ENCODE data around the gene CAD.

The CAD gene

DNA sequence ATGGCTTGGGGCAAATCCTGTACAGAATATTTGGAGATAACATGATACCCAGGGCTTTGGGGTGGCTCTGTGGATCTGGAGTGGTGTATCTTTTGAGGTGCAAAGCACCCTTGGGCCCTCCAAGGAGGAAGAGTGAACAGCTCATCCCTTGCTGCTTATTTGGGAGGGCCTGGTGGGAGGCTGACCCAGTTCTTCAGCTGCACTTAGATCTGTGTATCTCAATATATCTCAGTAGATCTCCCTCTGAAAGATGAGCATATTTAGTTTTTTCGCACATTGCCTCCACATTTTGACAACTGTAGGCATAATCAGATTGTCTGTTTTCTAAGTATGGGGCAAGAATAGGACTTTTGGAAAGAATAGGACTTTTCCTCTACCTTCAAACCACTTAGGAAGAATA, 67.8 kb downstream of the CAD start:
- no peak for DNase-seq (ENCODE audit: low read depth)
- no peak overlapping the region for H3K4me3 ChIP-seq (ENCODE audit: control insufficient read depth, low read depth, low read length)
- TF ChIP-seq, protein P1, sequence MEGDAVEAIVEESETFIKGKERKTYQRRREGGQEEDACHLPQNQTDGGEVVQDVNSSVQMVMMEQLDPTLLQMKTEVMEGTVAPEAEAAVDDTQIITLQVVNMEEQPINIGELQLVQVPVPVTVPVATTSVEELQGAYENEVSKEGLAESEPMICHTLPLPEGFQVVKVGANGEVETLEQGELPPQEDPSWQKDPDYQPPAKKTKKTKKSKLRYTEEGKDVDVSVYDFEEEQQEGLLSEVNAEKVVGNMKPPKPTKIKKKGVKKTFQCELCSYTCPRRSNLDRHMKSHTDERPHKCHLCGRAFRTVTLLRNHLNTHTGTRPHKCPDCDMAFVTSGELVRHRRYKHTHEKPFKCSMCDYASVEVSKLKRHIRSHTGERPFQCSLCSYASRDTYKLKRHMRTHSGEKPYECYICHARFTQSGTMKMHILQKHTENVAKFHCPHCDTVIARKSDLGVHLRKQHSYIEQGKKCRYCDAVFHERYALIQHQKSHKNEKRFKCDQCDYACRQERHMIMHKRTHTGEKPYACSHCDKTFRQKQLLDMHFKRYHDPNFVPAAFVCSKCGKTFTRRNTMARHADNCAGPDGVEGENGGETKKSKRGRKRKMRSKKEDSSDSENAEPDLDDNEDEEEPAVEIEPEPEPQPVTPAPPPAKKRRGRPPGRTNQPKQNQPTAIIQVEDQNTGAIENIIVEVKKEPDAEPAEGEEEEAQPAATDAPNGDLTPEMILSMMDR (IDR thresholded peaks at IDR 0.05; ENCODE audit: control insufficient read depth, insufficient read depth, low read depth, low read length, missing control alignments): no peak

DNA sequence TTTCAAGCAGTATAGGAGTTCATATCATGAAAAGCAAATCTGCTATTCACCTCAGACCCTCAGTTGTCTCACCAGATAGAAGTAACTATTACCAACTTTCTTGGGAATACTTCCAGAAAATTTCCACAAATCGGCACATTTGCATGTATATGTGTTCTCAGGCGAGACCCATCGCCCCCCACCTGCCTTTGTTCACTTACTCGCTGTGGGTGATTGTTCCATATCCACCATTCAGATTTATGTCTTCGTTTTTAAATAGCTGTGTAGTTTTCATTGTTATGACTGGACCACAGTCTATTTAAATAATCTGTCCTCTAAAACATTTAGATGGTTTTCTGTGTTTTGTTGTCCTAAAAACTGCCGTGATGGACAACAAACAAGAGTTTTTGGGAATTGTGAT, 68.3 kb downstream of the CAD start:
- H3K4me3 ChIP-seq (ENCODE audit: control insufficient read depth, low read depth, low read length): no peak overlapping the region
- TF ChIP-seq, protein P1 (IDR thresholded peaks at IDR 0.05; ENCODE audit: control insufficient read depth, insufficient read depth, low read depth, low read length, missing control alignments): no peak
- DNase-seq (ENCODE audit: low read depth): no peak

DNA sequence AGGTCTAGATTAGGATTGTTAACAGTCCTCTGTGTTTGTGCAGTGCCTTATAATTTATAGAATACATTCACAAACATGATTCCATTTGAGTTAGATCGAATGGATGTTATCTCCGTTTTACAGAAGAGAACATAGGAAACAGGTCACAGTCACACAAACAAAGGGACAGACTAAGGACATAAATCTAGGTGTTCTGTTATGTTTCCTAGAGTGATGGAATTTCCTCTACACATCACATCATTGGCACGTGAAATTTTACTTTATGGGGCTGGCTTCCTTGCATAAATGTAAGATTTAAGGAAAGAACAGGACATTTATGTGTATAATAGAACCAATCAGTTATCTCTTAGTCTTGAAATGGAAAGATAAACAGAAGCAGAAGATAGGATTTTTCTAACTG, 71.4 kb downstream of the CAD start:
- no peak for DNase-seq (ENCODE audit: low read depth)
- TF ChIP-seq, protein P1 (IDR thresholded peaks at IDR 0.05; ENCODE audit: control insufficient read depth, insufficient read depth, low read depth, low read length, missing control alignments): no peak
- no peak overlapping the region for H3K4me3 ChIP-seq (ENCODE audit: control insufficient read depth, low read depth, low read length)

DNA sequence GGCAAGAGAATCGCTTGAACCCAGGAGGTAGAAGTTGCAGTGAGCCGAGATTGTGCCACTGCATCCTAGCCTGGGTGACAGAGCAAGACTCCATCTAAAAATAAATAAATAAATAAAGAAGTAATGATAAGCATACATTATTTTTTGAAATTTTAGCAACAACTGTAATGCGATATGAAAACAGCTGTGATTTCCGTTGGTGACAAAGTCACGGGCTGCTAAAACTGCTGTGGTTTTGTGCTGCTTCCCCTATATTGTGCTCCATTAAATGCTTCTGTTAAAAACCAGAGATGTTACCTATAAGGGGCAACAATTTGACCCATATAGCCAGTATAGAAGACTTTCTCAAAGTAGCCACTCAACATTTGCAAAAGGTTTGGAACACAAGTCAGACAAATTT, 73.4 kb downstream of the CAD start:
- TF ChIP-seq, protein P1 (IDR thresholded peaks at IDR 0.05; ENCODE audit: control insufficient read depth, insufficient read depth, low read depth, low read length, missing control alignments): no peak
- DNase-seq (ENCODE audit: low read depth): no peak
- H3K4me3 ChIP-seq (ENCODE audit: control insufficient read depth, low read depth, low read length): no peak overlapping the region

DNA sequence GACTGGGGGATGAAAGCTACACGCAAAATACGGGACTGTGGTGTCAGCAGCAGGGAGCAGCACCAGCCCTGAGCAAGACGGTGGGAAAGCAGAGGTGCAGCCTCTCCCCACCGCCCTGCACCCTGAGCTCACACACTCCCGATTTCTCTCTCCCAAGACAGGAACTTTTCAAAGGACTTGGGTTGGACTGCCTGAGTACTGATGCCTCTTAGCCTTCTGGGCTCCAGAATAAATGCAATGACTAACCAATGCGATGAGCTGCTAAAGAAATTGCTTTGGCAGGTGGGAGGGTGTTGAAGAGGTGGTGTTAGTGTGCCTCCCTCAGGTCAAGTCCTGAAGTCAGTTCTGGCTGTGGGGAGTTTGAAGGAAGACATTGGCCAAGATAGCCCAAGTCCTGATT, 74.7 kb downstream of the CAD start:
- no peak for DNase-seq (ENCODE audit: low read depth)

More for the DNA sequence above, 74.7 kb downstream of the CAD start:
- H3K4me3 ChIP-seq (ENCODE audit: control insufficient read depth, low read depth, low read length): no peak overlapping the region
- TF ChIP-seq, protein P1 (IDR thresholded peaks at IDR 0.05; ENCODE audit: control insufficient read depth, insufficient read depth, low read depth, low read length, missing control alignments): no peak
